Neural cell (in vitro differentiated cells): ENCODE results near the gene RNF227. TPM values are rescaled to one million over a fixed set of nuclear protein-coding genes. Genes with fewer than 3 reads are reported as not detected.

ENCODE experiments used
- H2AFZ ChIP-seq: fragments of 200-600, 300-800 bp; sonication (generic), shearing (Covaris generic); 2 replicates; pipeline ENCODE4 v1.6.0; 2014; ENCODE audit warnings: low read depth, mild to moderate bottlenecking, antibody characterized with exemption, low read length, moderate library complexity
- H3F3A ChIP-seq: fragments of 200-600 bp; shearing (Covaris generic); 2 replicates; pipeline ENCODE4 v1.6.1; 2016; ENCODE audit warnings: mild to moderate bottlenecking, moderate library complexity, mixed read lengths, antibody characterized with exemption, low read length; ENCODE audit not compliant: insufficient read depth, poor library complexity, severe bottlenecking
- H3K27ac ChIP-seq: fragments of 200-600, 300-800 bp; sonication (generic), shearing (Covaris generic); 2 replicates; pipeline ENCODE4 v1.5.1; 2014; ENCODE audit warnings: mild to moderate bottlenecking, low read length, moderate library complexity
- H3K27me3 ChIP-seq: fragments of 300-800, 200-600 bp; sonication (generic), shearing (Covaris generic); 2 replicates; pipeline ENCODE4 v1.6.0; 2014; ENCODE audit warnings: mild to moderate bottlenecking, low read depth, low read length, moderate library complexity; ENCODE audit not compliant: insufficient read depth
- H3K36me3 ChIP-seq: fragments of 300-800, 200-600 bp; sonication (generic), shearing (Covaris generic); 2 replicates; pipeline ENCODE4 v1.5.1; 2014; ENCODE audit warnings: mild to moderate bottlenecking, antibody characterized with exemption, low read length, moderate library complexity; ENCODE audit not compliant: insufficient read depth
- H3K4me2 ChIP-seq: fragments of 300-800, 200-600 bp; sonication (generic), shearing (Covaris generic); 2 replicates; pipeline ENCODE4 v1.6.0; 2014; ENCODE audit warnings: mild to moderate bottlenecking, low read length
- H3K4me3 ChIP-seq: fragments of 300-800, 200-600 bp; sonication (generic), shearing (Covaris generic); 2 replicates; pipeline ENCODE4 v1.5.1; 2014; ENCODE audit warnings: mild to moderate bottlenecking, low read length, moderate library complexity
- H3K79me2 ChIP-seq: fragments of 200-600 bp; shearing (Covaris generic); replicated peaks from 2 replicates; pipeline ENCODE4 v1.6.0; 2014; ENCODE audit warnings: mild to moderate bottlenecking, low read length, moderate library complexity; ENCODE audit not compliant: insufficient read depth
- H3K9ac ChIP-seq: fragments of 300-800, 200-600 bp; sonication (generic), shearing (Covaris generic); 2 replicates; pipeline ENCODE4 v1.6.1; 2016; ENCODE audit warnings: mild to moderate bottlenecking, low read length, mixed read lengths
- H3K9me2 ChIP-seq: fragments of 200-600 bp; shearing (Covaris generic); 2 replicates; pipeline ENCODE4 v1.6.1; 2016; ENCODE audit warnings: mild to moderate bottlenecking, low read length, mixed read lengths; ENCODE audit not compliant: insufficient read depth
- H3K9me3 ChIP-seq: fragments of 200-600, 300-800 bp; sonication (generic), shearing (Covaris generic); 2 replicates; pipeline ENCODE4 v1.6.1; 2016; ENCODE audit warnings: mild to moderate bottlenecking, mixed run types, low read length, moderate library complexity, mixed read lengths
- H4K20me1 ChIP-seq: fragments of 200-600 bp; shearing (Covaris generic); 2 replicates; pipeline ENCODE4 v1.6.1; 2016; ENCODE audit warnings: mild to moderate bottlenecking, mixed run types; ENCODE audit not compliant: insufficient read depth
- CTCF ChIP-seq: fragments of 450-650 bp; IDR thresholded peaks from 2 replicates; pipeline ENCODE4 v1.5.1; 2014; ENCODE audit warnings: antibody characterized with exemption, mild to moderate bottlenecking, moderate library complexity; ENCODE audit not compliant: poor library complexity, severe bottlenecking
- EP300 ChIP-seq: fragments of 450-650 bp; conservative IDR thresholded peaks from 2 replicates; pipeline ENCODE4 v1.6.1; 2014; ENCODE audit warnings: antibody characterized with exemption, mild to moderate bottlenecking, moderate library complexity; ENCODE audit not compliant: poor library complexity, severe bottlenecking
- MXI1 ChIP-seq: fragments of 450-650 bp; conservative IDR thresholded peaks from 2 replicates; pipeline ENCODE4 v1.6.1; 2014; ENCODE audit warnings: antibody characterized with exemption, mild to moderate bottlenecking; ENCODE audit not compliant: poor library complexity, severe bottlenecking
- POLR2AphosphoS5 ChIP-seq: IDR thresholded peaks from 2 replicates; pipeline ENCODE4 v1.6.1; 2012
- RAD21 ChIP-seq: fragments of 450-650 bp; conservative IDR thresholded peaks from 2 replicates; pipeline ENCODE4 v1.6.1; 2014; ENCODE audit warnings: antibody characterized with exemption, mild to moderate bottlenecking, moderate library complexity
- REST ChIP-seq: IDR thresholded peaks from 2 replicates; pipeline ENCODE4 v1.6.1; 2012; ENCODE audit warnings: borderline replicate concordance
- SMC3 ChIP-seq: fragments of 450-650 bp; conservative IDR thresholded peaks from 2 replicates; pipeline ENCODE4 v1.6.1; 2014; ENCODE audit warnings: antibody characterized with exemption, mild to moderate bottlenecking, moderate library complexity; ENCODE audit not compliant: poor library complexity
- polyA plus RNA-seq: library from polyadenylated mRNA; depleted of rRNA; stranded (reverse); fragments of >200 nt; gene quantifications from 2 replicates; pipeline ENCODE4 v1.2.3, GENCODE V29; 2014

RNF227 gene
- polyA plus RNA-seq, 1 donor from 2014 or later: 69.9 TPM

GRCh38 chr17:7897773-7898172 lies 18.3 kb downstream of the RNF227 start:
- Histone ChIP-seq H3K79me2 (peaks cover 4% of the 10 kb centered on the region), H3K36me3 (peaks cover 18% of the 10 kb centered on the region), H3K27ac (no peak overlapping the region), H3K4me3 (no peak overlapping the region), H3F3A (no peaks in the 10 kb centered on the region), H3K27me3 (no peaks in the 10 kb centered on the region), H2AFZ (no peak overlapping the region), H3K4me2 (no peak overlapping the region), H4K20me1 (no peaks in the 10 kb centered on the region), H3K9me2 (no peaks in the 10 kb centered on the region), H3K9me3 (no peaks in the 10 kb centered on the region), H3K9ac (no peak overlapping the region)
- TF ChIP-seq RAD21: peak; percentile 51
- peak; percentile 59 for TF ChIP-seq SMC3
- peak; percentile 39 for TF ChIP-seq CTCF
- TF ChIP-seq REST: no peak
- no peak for TF ChIP-seq POLR2AphosphoS5

GRCh38 chr17:7897090-7897489 lies 19.0 kb downstream of the RNF227 start:
- peaks cover 18% of the 10 kb centered on the region for H3K36me3 ChIP-seq
- no peak for TF ChIP-seq CTCF
- no peak for TF ChIP-seq EP300
- no peak for TF ChIP-seq MXI1
- no peak for TF ChIP-seq POLR2AphosphoS5
- H3K9me2 ChIP-seq: no peaks in the 10 kb centered on the region
- H3K79me2 ChIP-seq: peaks cover 5% of the 10 kb centered on the region
- H3K4me3 ChIP-seq: no peak overlapping the region
- H4K20me1 ChIP-seq: no peaks in the 10 kb centered on the region
- no peak overlapping the region for H2AFZ ChIP-seq
- no peak overlapping the region for H3K27ac ChIP-seq
- no peak overlapping the region for H3K4me2 ChIP-seq
- no peaks in the 10 kb centered on the region for H3K9me3 ChIP-seq
- no peaks in the 10 kb centered on the region for H3F3A ChIP-seq
- no peaks in the 10 kb centered on the region for H3K27me3 ChIP-seq
- no peak overlapping the region for H3K9ac ChIP-seq
